ENCODE measurements around the gene DGCR8. TPM values are rescaled to one million over a fixed set of nuclear protein-coding genes. Genes with fewer than 3 reads are reported as not detected.

DGCR8 gene
- total and polyA plus RNA-seq, 12 donors: 8.3 to 26.3 (median 14.0) TPM

DNA sequence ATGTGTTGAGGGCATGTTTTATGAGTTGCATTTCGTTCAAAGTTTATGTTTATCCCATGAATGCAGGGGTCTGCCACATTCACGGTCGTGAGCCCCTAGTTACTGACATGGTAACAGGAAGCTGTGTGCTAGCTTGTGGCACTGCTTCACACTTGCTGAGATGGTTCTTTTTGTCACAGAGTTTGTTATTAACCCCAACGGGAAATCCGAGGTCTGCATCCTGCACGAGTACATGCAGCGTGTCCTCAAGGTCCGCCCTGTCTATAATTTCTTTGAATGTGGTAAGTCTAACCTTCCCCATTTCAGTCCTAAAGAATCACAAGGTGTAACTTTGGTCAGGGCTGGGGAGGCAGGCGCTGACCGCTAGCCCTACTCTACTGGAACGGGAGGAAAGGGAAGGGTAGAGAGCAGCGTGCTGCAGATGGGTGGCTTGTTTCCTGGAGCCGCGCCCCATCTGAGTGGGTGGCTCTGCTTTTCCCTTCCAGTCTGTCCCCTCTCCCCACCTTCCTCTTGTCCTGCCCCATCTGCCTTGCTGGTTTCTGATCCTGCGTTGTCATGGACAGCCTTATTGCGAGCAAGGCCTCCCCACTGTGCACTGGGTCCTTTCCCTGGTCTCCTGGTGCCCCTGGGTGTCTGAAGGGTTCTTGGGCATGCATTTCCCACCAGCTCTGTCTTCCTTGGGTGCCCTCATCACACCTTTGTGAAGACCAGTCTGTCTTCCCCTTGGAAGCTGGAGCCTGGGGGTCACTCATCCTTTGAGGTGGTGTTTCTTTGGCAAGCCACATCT is 11.8 kb downstream of the DGCR8 start:
- Histone ChIP-seq H3K27me3 (no peaks in the 10 kb centered on the region), H3K36me3 (peaks cover 4 to 100% (median 88%) of the 10 kb centered on the region in 9 donors), H3K27ac (peak overlapping the region in 1 of 10 donors; percentile 47), H3K9me3 (peaks cover 0 to 8% (median 2%) of the 10 kb centered on the region in 11 donors), H3K4me1 (peaks cover 0 to 12% (median 0%) of the 10 kb centered on the region in 9 donors), H3K4me3 (no peak overlapping the region)
- DNase-seq (no peak), ATAC-seq (no peak)
- intact Hi-C loops (cut with DNase I): loop anchor here in 1 of 10 donors (5.0 kb wide), 1 partner anchor 65 kb away; no protein-coding TSS in a partner anchor
- WGBS, 2 donors: 94 to 95% methylated on average over 16 of the region's 16 CpGs
- TF ChIP-seq, protein P1, sequence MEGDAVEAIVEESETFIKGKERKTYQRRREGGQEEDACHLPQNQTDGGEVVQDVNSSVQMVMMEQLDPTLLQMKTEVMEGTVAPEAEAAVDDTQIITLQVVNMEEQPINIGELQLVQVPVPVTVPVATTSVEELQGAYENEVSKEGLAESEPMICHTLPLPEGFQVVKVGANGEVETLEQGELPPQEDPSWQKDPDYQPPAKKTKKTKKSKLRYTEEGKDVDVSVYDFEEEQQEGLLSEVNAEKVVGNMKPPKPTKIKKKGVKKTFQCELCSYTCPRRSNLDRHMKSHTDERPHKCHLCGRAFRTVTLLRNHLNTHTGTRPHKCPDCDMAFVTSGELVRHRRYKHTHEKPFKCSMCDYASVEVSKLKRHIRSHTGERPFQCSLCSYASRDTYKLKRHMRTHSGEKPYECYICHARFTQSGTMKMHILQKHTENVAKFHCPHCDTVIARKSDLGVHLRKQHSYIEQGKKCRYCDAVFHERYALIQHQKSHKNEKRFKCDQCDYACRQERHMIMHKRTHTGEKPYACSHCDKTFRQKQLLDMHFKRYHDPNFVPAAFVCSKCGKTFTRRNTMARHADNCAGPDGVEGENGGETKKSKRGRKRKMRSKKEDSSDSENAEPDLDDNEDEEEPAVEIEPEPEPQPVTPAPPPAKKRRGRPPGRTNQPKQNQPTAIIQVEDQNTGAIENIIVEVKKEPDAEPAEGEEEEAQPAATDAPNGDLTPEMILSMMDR (IDR thresholded peaks at IDR 0.05): no peak

DNA sequence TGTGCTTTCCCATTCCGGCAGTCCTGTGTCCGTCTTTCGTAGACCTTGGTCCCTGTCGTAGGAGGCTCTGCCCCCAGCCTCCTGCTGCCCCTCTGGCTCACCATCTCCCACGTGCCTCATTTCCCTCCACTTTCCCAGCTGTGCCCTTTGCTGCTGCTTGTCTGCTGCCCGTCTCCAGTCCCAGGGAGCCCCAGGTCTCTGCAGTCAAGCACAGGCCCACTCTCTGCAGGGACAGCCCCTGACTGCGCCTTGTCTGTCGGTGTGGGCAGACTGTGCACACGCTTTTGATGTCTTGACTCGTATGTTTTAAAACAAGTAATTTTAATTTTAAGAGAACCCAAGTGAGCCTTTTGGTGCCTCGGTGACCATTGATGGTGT is 12.4 kb downstream of the DGCR8 start:
- 92 to 94% methylated on average over 11 of the region's 11 CpGs for WGBS, 2 donors
- ATAC-seq: no peak
- peaks cover 4 to 100% (median 87%) of the 10 kb centered on the region in 9 donors for H3K36me3 ChIP-seq
- H3K27me3 ChIP-seq: no peaks in the 10 kb centered on the region
- H3K9me3 ChIP-seq: peaks cover 0 to 8% (median 3%) of the 10 kb centered on the region in 11 donors
- no peak overlapping the region for H3K4me3 ChIP-seq
- intact Hi-C loops (cut with DNase I): loop anchor here in 1 of 10 donors (5.0 kb wide), 1 partner anchor 65 kb away; no protein-coding TSS in a partner anchor
- peak overlapping the region in 1 of 10 donors; percentile 47 for H3K27ac ChIP-seq
- peaks cover 0 to 12% (median 0%) of the 10 kb centered on the region in 9 donors for H3K4me1 ChIP-seq
- TF ChIP-seq, protein P1 (IDR thresholded peaks at IDR 0.05): no peak
- DNase-seq: no peak

DNA sequence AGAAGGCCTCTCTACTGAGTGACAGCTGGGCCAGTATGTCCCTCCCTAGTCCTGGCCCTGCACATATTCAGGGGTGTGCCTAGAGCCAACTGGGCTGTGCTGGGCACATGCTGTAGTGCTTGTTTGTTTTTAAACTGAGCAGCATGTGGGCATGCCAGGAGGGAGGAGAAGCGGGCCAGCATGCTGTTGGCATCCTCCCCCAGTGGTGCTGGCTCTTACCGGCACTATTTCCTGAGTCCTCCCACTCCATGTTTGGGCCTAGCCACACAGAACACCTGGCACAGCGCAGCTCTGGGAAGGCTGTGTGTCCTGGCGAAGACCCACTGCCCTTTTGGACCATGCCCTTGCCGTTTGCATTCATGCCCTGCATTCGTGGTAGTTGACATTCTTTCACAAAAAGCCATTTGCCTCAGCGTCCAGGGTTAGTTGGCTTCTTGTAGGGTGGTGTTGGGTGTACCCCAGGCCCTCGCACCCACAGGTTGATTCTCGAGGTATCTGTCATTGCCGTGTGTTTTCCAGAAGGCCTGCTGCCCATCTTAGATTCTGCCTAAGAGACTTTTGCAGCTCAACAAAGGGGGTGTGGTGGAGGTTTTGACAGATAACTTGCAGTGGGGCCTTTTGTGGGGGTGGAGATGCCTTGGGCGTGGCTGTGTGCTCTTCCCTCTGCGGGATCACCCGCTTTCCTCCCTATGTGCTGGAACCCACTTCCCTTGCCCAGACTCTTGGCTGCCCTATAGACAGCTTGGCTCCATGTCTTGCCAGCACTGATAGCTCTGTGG is 13.6 kb downstream of the DGCR8 start:
- H3K36me3 ChIP-seq: peaks cover 4 to 100% (median 84%) of the 10 kb centered on the region in 9 donors
- TF ChIP-seq, protein P1 (IDR thresholded peaks at IDR 0.05): no peak
- 78 to 81% methylated on average over 13 of the region's 13 CpGs for WGBS, 2 donors
- peaks cover 0 to 8% (median 3%) of the 10 kb centered on the region in 11 donors for H3K9me3 ChIP-seq
- H3K4me3 ChIP-seq: no peak overlapping the region
- intact Hi-C loops (cut with DNase I): loop anchor here in 1 of 10 donors (5.0 kb wide), 1 partner anchor 66 kb away; no protein-coding TSS in a partner anchor
- no peaks in the 10 kb centered on the region for H3K27me3 ChIP-seq
- DNase-seq: peak; percentile 69 to 77
- H3K27ac ChIP-seq: peak overlapping the region in 6 of 10 donors; percentile 24 to 53 (median 39)
- peak; percentile 94 to 99 (median 96) for ATAC-seq
- peaks cover 0 to 12% (median 0%) of the 10 kb centered on the region in 9 donors for H3K4me1 ChIP-seq

Data from heart right ventricle (tissue), 16 donors.